GM23338 (cell line): ENCODE measurements around the gene CD93. TPM values are rescaled to one million over a fixed set of nuclear protein-coding genes. Genes with fewer than 3 reads are reported as not detected.
A peak's percentile ranks its signal among the peaks of the same experiment; 100 is the strongest.

Experiments used
- ATAC-seq: fragments of 200-7000 bp; cut with Tn5 transposase; 3 replicates; pipeline ENCODE4 v1.9.1; 2020
- DNase-seq: peaks from one replicate; pipeline ENCODE4 v3.0.0-alpha.2; 2015; ENCODE audit warnings: low spot score
- H2AFZ ChIP-seq: fragments of 200-600 bp; sonication (generic); 2 replicates; pipeline ENCODE4 v1.8.0; 2016; ENCODE audit warnings: antibody characterized with exemption, mild to moderate bottlenecking, moderate library complexity
- H3F3A ChIP-seq: fragments of 200-600 bp; sonication (generic); replicated peaks from 2 replicates; pipeline ENCODE4 v1.8.0; 2017; ENCODE audit warnings: antibody characterized with exemption, mixed run types, low read depth
- H3K27ac ChIP-seq: fragments of 200-600 bp; sonication (generic); 2 replicates; pipeline ENCODE4 v1.6.1; 2016; ENCODE audit warnings: low read depth
- H3K27me3 ChIP-seq: fragments of 200-600 bp; sonication (generic); 2 replicates; pipeline ENCODE4 v1.8.0; 2016; ENCODE audit warnings: mild to moderate bottlenecking, mixed run types, moderate library complexity; ENCODE audit not compliant: insufficient read depth
- H3K36me3 ChIP-seq: fragments of 200-600 bp; sonication (generic); 2 replicates; pipeline ENCODE4 v1.8.0; 2016; ENCODE audit warnings: mild to moderate bottlenecking; ENCODE audit not compliant: insufficient read depth
- H3K4me1 ChIP-seq: fragments of 200-600 bp; sonication (generic); 2 replicates; pipeline ENCODE4 v1.8.0; 2016; ENCODE audit warnings: mild to moderate bottlenecking, moderate library complexity; ENCODE audit not compliant: insufficient read depth
- H3K4me2 ChIP-seq: fragments of 200-600 bp; sonication (generic); 2 replicates; pipeline ENCODE4 v1.7.1; 2017; ENCODE audit warnings: mixed run types
- H3K4me3 ChIP-seq: fragments of 200-600 bp; sonication (generic); 2 replicates; pipeline ENCODE4 v1.6.1; 2016; ENCODE audit warnings: mixed run types
- H3K79me2 ChIP-seq: fragments of 200-600 bp; sonication (generic); replicated peaks from 2 replicates; pipeline ENCODE4 v1.8.0; 2017; ENCODE audit warnings: mild to moderate bottlenecking; ENCODE audit not compliant: insufficient read depth
- H3K9me2 ChIP-seq: fragments of 200-600 bp; sonication (generic); 2 replicates; pipeline ENCODE4 v1.8.0; 2017; ENCODE audit not compliant: insufficient read depth
- H4K20me1 ChIP-seq: fragments of 200-600 bp; sonication (generic); replicated peaks from 2 replicates; pipeline ENCODE4 v1.8.0; 2017; ENCODE audit warnings: mild to moderate bottlenecking; ENCODE audit not compliant: insufficient read depth
- H3K27ac Mint-ChIP-seq: 2 replicates; pipeline ENCODE4 v1.8.0; 2020; ENCODE audit warnings: inconsistent platforms, mild to moderate bottlenecking, moderate library complexity, mixed read lengths
- H3K27me3 Mint-ChIP-seq: 3 replicates; pipeline ENCODE4 v1.8.0; 2022; ENCODE audit warnings: low read depth, mild to moderate bottlenecking, moderate library complexity, mixed read lengths, inconsistent platforms; ENCODE audit not compliant: insufficient read depth, poor library complexity
- H3K36me3 Mint-ChIP-seq: 3 replicates; pipeline ENCODE4 v1.8.0; 2021; ENCODE audit warnings: low read depth, mild to moderate bottlenecking, inconsistent platforms, moderate library complexity, mixed read lengths
- H3K4me1 Mint-ChIP-seq: 3 replicates; pipeline ENCODE4 v1.8.0; 2020; ENCODE audit warnings: mild to moderate bottlenecking, inconsistent platforms, mixed read lengths
- H3K4me3 Mint-ChIP-seq: 3 replicates; pipeline ENCODE4 v1.8.0; 2021; ENCODE audit warnings: moderate library complexity, mild to moderate bottlenecking, inconsistent platforms, mixed read lengths
- H3K9me3 Mint-ChIP-seq: 3 replicates; pipeline ENCODE4 v1.8.0; 2020; ENCODE audit warnings: moderate library complexity, mild to moderate bottlenecking, inconsistent platforms, mixed read lengths
- CREB1 ChIP-seq: fragments of 250-450 bp; sonication (Bioruptor Pico); IDR thresholded peaks from 2 replicates; pipeline ENCODE4 v1.5.0; 2020; ENCODE audit warnings: low read depth, mild to moderate bottlenecking, moderate library complexity
- EZH2 ChIP-seq: fragments of 200-600 bp; sonication (generic); IDR thresholded peaks from one replicate; pipeline ENCODE4 v1.8.0; 2017; ENCODE audit warnings: antibody characterized with exemption, mild to moderate bottlenecking, low read depth; ENCODE audit not compliant: unreplicated experiment
- EZH2phosphoT487 ChIP-seq: fragments of 200-600 bp; sonication (generic); IDR thresholded peaks from one replicate; pipeline ENCODE4 v1.8.1; 2018; ENCODE audit warnings: antibody characterized with exemption; ENCODE audit not compliant: unreplicated experiment
- JUNB ChIP-seq: IDR thresholded peaks from one replicate; pipeline ENCODE4 v1.6.1; 2016; ENCODE audit warnings: antibody characterized with exemption; ENCODE audit not compliant: unreplicated experiment
- NANOG ChIP-seq: IDR thresholded peaks from 2 replicates; pipeline ENCODE4 v1.6.1; 2016; ENCODE audit warnings: antibody characterized with exemption, borderline replicate concordance
- POLR2AphosphoS5 ChIP-seq: IDR thresholded peaks from 2 replicates; pipeline ENCODE4 v1.6.1; 2016; ENCODE audit warnings: antibody characterized with exemption, low read depth
- STAT1 ChIP-seq: IDR thresholded peaks from one replicate; pipeline ENCODE4 v1.6.1; 2016; ENCODE audit warnings: antibody characterized with exemption; ENCODE audit not compliant: unreplicated experiment
- ZNF114 ChIP-seq: fragments of 250-450 bp; sonication (Bioruptor Pico); IDR thresholded peaks from 2 replicates; pipeline ENCODE4 v1.5.0; 2020; ENCODE audit warnings: mild to moderate bottlenecking, moderate library complexity
- ZNF331 ChIP-seq: fragments of 250-450 bp; sonication (Bioruptor Pico); IDR thresholded peaks from 2 replicates; pipeline ENCODE4 v1.5.0; 2020; ENCODE audit warnings: low read depth, mild to moderate bottlenecking, moderate library complexity
- polyA plus RNA-seq: library from polyadenylated mRNA; unstranded; fragments of >200 nt; fragmentation: Nextera tagmentation; extraction: Ambion mirVana; gene quantifications from 2 replicates; pipeline ENCODE4 v1.2.1, GENCODE V29; 2016
- total RNA-seq: library from RNA; depleted of rRNA; stranded (reverse); fragments of >200 nt; shearing (Covaris generic); gene quantifications from 2 replicates; pipeline ENCODE4 v1.2.3, GENCODE V29; 2014
- TF ChIP-seq, protein P1 (sequence below), 2 experiments: fragments of 200-600 bp in 1 of 2; sonication (generic) in 1 of 2; conservative IDR thresholded peaks; 2 replicates each; pipeline versions ENCODE4 v1.5.1 to v1.6.1; 2016 to 2017; ENCODE audit warnings: antibody characterized with exemption in 2 of 2, low read depth in 2 of 2, mild to moderate bottlenecking in 2 of 2, moderate library complexity in 1 of 2
- TF ChIP-seq, protein P2 (sequence below): IDR thresholded peaks from one replicate; pipeline ENCODE4 v1.6.1; 2018; ENCODE audit warnings: antibody characterized with exemption; ENCODE audit not compliant: unreplicated experiment
- TF ChIP-seq, protein P3 (sequence below): fragments of 250-450 bp; sonication (Bioruptor Pico); IDR thresholded peaks from 2 replicates; pipeline ENCODE4 v1.5.0; 2020; ENCODE audit warnings: mild to moderate bottlenecking, moderate library complexity
- TF ChIP-seq, protein P4 (sequence below): IDR thresholded peaks from 2 replicates; pipeline ENCODE4 v1.6.1; 2016; ENCODE audit warnings: antibody characterized with exemption

The CD93 gene
- total and polyA plus RNA-seq, 2 experiments from 2014 or later = 0.03 TPM; not detected in 1

- Mint-ChIP-seq H3K36me3 (no peaks in the 10 kb centered on the region), H3K4me3 (peak overlapping the region; percentile 52; the same call in 2 of the 3 replicates), H3K4me1 (peaks cover 5% of the 10 kb centered on the region), H3K27ac (no peak overlapping the region), H3K9me3 (no peaks in the 10 kb centered on the region), H3K27me3 (peaks cover 47% of the 10 kb centered on the region)
- Histone ChIP-seq H3K36me3 (no peaks in the 10 kb centered on the region), H3K79me2 (no peaks in the 10 kb centered on the region), H4K20me1 (no peaks in the 10 kb centered on the region), H3K9me2 (no peaks in the 10 kb centered on the region), H2AFZ (no peak overlapping the region), H3F3A (no peaks in the 10 kb centered on the region), H3K4me1 (no peaks in the 10 kb centered on the region), H3K27ac (no peak overlapping the region), H3K4me2 (peak overlapping the region; percentile 78), H3K27me3 (peaks cover 54% of the 10 kb centered on the region), H3K4me3 (peak overlapping the region; percentile 54)
- ATAC-seq = peak; percentile 14; the same call in 2 of the 3 replicates
- DNase-seq = no peak
- TF ChIP-seq, protein P1, sequence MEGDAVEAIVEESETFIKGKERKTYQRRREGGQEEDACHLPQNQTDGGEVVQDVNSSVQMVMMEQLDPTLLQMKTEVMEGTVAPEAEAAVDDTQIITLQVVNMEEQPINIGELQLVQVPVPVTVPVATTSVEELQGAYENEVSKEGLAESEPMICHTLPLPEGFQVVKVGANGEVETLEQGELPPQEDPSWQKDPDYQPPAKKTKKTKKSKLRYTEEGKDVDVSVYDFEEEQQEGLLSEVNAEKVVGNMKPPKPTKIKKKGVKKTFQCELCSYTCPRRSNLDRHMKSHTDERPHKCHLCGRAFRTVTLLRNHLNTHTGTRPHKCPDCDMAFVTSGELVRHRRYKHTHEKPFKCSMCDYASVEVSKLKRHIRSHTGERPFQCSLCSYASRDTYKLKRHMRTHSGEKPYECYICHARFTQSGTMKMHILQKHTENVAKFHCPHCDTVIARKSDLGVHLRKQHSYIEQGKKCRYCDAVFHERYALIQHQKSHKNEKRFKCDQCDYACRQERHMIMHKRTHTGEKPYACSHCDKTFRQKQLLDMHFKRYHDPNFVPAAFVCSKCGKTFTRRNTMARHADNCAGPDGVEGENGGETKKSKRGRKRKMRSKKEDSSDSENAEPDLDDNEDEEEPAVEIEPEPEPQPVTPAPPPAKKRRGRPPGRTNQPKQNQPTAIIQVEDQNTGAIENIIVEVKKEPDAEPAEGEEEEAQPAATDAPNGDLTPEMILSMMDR (conservative IDR thresholded peaks at IDR 0.05; ENCODE audit: low read depth in 2 of 2) = no peak
- TF ChIP-seq NANOG (no peak), STAT1 (no peak), POLR2AphosphoS5 (no peak), EZH2phosphoT487 (no peak), EZH2 (no peak), CREB1 (CRISPR knock-in tag) (no peak), ZNF114 (CRISPR knock-in tag) (no peak), JUNB (no peak), ZNF331 (CRISPR knock-in tag) (no peak)
- TF ChIP-seq, protein P2, sequence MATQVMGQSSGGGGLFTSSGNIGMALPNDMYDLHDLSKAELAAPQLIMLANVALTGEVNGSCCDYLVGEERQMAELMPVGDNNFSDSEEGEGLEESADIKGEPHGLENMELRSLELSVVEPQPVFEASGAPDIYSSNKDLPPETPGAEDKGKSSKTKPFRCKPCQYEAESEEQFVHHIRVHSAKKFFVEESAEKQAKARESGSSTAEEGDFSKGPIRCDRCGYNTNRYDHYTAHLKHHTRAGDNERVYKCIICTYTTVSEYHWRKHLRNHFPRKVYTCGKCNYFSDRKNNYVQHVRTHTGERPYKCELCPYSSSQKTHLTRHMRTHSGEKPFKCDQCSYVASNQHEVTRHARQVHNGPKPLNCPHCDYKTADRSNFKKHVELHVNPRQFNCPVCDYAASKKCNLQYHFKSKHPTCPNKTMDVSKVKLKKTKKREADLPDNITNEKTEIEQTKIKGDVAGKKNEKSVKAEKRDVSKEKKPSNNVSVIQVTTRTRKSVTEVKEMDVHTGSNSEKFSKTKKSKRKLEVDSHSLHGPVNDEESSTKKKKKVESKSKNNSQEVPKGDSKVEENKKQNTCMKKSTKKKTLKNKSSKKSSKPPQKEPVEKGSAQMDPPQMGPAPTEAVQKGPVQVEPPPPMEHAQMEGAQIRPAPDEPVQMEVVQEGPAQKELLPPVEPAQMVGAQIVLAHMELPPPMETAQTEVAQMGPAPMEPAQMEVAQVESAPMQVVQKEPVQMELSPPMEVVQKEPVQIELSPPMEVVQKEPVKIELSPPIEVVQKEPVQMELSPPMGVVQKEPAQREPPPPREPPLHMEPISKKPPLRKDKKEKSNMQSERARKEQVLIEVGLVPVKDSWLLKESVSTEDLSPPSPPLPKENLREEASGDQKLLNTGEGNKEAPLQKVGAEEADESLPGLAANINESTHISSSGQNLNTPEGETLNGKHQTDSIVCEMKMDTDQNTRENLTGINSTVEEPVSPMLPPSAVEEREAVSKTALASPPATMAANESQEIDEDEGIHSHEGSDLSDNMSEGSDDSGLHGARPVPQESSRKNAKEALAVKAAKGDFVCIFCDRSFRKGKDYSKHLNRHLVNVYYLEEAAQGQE = no peak
- TF ChIP-seq, protein P3, sequence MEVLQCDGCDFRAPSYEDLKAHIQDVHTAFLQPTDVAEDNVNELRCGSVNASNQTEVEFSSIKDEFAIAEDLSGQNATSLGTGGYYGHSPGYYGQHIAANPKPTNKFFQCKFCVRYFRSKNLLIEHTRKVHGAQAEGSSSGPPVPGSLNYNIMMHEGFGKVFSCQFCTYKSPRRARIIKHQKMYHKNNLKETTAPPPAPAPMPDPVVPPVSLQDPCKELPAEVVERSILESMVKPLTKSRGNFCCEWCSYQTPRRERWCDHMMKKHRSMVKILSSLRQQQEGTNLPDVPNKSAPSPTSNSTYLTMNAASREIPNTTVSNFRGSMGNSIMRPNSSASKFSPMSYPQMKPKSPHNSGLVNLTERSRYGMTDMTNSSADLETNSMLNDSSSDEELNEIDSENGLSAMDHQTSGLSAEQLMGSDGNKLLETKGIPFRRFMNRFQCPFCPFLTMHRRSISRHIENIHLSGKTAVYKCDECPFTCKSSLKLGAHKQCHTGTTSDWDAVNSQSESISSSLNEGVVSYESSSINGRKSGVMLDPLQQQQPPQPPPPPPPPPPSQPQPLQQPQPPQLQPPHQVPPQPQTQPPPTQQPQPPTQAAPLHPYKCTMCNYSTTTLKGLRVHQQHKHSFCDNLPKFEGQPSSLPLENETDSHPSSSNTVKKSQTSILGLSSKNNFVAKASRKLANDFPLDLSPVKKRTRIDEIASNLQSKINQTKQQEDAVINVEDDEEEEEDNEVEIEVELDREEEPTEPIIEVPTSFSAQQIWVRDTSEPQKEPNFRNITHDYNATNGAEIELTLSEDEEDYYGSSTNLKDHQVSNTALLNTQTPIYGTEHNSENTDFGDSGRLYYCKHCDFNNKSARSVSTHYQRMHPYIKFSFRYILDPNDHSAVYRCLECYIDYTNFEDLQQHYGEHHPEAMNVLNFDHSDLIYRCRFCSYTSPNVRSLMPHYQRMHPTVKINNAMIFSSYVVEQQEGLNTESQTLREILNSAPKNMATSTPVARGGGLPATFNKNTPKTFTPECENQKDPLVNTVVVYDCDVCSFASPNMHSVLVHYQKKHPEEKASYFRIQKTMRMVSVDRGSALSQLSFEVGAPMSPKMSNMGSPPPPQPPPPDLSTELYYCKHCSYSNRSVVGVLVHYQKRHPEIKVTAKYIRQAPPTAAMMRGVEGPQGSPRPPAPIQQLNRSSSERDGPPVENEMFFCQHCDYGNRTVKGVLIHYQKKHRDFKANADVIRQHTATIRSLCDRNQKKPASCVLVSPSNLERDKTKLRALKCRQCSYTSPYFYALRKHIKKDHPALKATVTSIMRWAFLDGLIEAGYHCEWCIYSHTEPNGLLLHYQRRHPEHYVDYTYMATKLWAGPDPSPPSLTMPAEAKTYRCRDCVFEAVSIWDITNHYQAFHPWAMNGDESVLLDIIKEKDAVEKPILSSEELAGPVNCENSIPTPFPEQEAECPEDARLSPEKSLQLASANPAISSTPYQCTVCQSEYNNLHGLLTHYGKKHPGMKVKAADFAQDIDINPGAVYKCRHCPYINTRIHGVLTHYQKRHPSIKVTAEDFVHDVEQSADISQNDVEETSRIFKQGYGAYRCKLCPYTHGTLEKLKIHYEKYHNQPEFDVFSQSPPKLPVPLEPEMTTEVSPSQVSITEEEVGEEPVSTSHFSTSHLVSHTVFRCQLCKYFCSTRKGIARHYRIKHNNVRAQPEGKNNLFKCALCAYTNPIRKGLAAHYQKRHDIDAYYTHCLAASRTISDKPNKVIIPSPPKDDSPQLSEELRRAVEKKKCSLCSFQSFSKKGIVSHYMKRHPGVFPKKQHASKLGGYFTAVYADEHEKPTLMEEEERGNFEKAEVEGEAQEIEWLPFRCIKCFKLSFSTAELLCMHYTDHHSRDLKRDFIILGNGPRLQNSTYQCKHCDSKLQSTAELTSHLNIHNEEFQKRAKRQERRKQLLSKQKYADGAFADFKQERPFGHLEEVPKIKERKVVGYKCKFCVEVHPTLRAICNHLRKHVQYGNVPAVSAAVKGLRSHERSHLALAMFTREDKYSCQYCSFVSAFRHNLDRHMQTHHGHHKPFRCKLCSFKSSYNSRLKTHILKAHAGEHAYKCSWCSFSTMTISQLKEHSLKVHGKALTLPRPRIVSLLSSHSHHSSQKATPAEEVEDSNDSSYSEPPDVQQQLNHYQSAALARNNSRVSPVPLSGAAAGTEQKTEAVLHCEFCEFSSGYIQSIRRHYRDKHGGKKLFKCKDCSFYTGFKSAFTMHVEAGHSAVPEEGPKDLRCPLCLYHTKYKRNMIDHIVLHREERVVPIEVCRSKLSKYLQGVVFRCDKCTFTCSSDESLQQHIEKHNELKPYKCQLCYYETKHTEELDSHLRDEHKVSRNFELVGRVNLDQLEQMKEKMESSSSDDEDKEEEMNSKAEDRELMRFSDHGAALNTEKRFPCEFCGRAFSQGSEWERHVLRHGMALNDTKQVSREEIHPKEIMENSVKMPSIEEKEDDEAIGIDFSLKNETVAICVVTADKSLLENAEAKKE = no peak
- TF ChIP-seq, protein P4, sequence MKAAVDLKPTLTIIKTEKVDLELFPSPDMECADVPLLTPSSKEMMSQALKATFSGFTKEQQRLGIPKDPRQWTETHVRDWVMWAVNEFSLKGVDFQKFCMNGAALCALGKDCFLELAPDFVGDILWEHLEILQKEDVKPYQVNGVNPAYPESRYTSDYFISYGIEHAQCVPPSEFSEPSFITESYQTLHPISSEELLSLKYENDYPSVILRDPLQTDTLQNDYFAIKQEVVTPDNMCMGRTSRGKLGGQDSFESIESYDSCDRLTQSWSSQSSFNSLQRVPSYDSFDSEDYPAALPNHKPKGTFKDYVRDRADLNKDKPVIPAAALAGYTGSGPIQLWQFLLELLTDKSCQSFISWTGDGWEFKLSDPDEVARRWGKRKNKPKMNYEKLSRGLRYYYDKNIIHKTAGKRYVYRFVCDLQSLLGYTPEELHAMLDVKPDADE = no peak
Measured at GRCh38 chr20:23035731-23036130, 50.4 kb downstream of the CD93 start.
